HG03108 (cell line): Measurements from ENCODE around the gene GHRHR.

Experiments
- ATAC-seq: cut with Tn5 transposase; IDR thresholded peaks from one replicate; pipeline ENCODE4 v1.9.1; 2021; ENCODE audit warnings: moderate library complexity; ENCODE audit not compliant: unreplicated experiment

GHRHR gene

DNA sequence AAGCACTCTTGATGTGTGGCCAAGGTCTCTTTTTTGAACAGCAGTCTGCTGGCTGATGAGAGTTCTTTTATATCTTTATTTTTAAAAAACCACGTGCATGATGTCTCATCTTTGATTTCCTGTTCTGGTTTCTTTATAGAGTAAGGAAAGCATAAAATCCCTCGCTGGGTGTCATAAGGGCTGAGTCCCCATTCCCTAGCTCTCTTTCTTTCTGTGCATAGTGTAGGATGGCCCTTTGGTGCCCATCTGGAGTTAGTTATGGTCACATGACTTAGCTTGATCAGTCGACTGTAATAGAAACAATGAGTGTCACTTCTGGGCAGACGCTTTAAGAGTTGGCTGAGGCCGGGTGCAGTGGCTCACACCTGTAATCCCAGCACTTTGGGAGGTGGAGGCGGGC, 38.5 kb downstream of the GHRHR start:
- ATAC-seq, result no peak

DNA sequence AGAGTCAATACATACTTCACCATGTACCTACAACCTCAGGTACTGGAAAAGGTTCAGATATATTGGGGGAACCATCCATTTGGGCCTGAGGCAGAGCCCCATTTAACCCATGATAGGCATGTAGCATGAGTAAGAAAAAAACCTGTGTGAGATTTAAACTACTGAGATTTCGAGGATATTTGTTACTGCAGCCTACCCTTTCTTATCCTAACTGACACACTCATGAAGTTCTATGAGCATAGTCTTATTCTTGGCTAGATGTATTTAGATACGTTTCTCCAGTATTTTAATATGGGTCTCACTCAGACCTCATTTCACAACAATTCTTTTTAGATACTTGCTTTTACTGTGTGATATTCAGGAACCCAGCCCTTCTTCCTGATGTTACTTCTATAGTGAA, 39.3 kb downstream of the GHRHR start:
- ATAC-seq, result no peak

- ATAC-seq, result no peak
Measured at GRCh38 chr7:31003721-31004120, 40.0 kb downstream of the GHRHR start.

DNA sequence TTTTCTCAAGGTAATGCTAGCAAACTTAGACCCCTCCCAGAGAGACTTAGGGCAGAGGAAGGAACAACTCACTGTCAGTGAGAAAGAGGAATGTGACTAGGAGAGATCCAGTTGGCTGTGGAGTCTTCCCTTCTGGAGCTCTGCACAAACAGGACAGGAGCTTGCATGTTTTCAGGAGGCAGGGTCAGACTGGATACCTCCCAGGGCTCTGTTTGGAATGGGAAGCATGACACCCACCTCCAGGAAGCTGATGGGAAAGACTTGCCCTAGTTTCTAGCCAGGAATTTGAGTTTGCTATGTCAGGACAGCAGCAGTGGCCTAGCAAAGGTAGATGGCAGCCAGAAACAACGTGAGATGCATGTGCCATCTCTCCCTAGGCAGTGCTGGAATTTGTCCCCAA, 40.6 kb downstream of the GHRHR start:
- ATAC-seq, result no peak

DNA sequence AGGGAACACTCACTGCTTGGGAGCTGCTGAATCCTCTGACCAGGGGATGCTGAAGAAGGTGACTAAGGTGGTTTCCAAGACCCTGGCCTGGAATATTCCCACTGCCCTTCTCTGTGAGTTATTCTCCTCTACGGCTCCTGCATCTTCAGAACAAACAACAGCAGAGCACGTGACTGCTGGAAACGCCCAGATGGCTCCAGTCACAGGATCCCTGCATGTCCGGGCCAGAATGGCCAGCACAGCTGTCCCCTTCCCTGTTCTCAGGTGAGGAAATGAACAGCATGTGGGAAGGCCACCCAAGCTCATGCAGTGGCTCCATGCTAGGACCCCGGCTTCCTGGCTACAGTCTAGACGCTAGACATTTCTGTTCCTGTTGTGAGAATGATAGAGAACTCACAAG, 43.1 kb downstream of the GHRHR start:
- no peak for ATAC-seq

DNA sequence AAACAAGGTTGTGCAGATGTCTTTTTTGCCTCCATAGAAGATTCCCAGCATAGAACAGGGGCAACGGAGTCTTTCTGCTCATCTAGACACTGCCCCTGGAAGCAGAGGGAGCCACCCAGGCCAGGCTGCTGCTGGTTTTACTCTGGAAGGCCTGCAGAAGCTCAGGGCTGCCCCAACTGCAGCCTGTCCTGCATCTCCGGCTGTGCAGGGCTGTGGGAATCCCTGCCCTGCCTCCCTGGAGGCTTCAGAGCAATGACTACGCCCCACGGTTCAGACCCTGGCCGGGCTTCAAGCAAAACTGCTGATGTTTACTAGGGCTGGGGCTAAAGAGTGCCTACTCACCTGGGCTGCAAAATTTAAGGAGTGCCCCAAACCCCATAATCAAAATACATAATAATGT, 43.9 kb downstream of the GHRHR start:
- no peak for ATAC-seq

- no peak for ATAC-seq
Measured at GRCh38 chr7:31014826-31015225, 51.1 kb downstream of the GHRHR start.

DNA sequence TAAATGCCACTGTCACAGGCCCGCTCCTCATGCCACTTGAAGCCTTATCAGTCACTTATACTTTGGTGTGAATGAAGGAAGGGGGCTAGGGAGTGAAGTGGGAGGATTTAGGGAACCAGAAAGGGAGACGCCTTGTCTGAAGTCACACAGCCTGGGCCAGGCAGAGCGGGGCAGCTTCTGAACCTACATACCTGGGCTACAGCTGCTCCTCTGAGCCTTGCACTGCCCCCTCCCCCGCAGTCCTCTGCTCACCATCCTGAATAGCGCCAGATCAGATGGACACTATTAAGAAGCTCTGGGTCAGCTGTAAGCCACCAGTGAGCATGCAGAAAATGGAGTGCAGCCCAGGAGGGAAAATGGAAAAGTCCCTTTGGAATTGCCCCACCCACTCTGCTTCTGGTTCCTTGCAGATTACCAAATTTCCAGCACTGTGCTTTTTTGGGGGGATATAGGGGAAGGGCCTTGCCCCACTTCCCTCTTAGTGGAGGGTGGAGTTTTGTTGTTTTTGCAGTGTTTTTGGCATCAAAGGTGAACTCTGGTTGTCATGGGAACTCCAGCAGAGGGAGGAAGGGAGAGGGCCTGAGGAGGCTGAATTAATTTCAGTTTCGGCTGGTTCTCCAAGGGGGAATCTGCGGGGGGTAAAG, 53.4 kb downstream of the GHRHR start:
- ATAC-seq, result no peak

DNA sequence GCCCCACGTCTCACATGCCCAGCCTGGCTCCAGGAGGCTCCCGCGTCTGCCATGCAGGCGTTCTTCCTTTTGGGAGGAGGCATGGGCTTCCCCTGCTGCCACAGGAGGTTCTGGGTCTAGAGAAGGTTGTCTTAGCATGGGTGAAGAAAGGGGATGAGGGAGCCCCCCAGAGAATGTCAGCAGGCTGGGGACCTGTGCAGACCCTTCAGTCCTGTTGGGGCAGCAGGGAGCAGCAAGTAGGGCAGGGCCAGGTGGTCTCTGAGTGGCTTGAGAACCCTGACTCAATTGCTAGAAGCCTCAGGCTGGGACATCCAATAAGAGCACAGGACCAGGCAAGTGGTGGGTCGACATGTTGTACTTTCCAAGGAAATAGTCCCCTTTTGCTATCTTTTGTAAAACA, 54.0 kb downstream of the GHRHR start:
- no peak for ATAC-seq

DNA sequence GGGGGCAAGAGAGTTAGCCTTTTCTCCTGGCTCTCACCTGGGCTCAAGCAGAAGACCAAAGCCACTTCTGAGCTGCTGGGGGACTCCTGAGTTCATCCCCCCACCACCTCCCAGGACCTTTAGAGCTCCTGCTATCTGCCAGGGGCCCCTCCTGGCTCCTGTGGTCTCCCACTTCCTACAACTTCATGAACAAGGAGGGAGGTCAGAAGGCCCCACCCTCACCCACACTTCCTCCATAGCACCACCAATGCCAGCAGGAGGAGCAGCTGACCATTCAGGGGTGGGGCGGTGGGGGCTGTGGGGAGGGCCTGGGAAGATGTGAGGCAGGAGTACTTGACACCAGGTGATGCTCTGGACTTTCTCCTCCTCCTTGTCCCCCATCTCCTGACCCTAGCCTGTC, 55.8 kb downstream of the GHRHR start:
- no peak for ATAC-seq

- no peak for ATAC-seq
Measured at GRCh38 chr7:31020161-31020560, 56.4 kb downstream of the GHRHR start.

GRCh38 chr7:31020652-31021051, 56.9 kb downstream of the GHRHR start:
- ATAC-seq, result no peak

- ATAC-seq, result no peak
Measured at GRCh38 chr7:31022117-31022516, 58.4 kb downstream of the GHRHR start.

DNA sequence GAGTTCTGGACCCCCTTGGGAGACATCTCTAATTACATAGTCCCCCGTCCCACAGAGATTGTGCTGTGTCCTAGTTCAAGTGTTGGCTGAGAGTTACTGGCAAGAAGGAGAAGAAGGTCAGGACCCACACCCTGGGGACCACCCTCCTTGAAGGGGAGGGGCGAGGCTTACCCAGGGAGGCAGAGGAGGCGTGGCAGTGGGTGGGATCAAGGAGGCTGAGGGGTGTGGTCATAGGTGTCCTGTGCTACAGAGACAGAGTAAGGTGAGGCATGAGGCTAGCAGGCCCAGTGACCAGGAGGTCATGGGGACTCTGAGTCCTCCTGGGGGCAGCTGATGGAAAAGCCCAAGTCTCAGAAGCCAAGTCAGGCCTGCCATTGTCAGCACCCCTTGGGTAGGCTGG, 59.0 kb downstream of the GHRHR start:
- no peak for ATAC-seq

DNA sequence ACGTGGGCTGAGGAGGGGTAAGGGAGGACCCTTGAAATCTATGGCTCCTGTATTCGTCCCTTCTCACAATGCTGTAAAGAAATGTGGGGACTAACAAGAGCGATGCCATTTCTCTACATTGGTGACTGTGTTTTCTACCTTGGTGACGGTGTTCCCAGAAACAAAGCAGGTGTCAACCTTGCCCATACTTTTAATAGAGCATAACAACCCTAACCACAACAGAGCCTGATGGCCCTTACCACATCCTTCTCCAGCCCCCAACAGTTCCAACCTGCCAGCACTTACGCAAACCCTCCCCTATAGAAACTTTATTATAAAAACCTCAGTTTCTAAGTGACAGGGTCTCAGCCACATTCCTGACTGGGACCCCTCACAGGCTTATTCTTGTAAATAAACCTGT, 60.1 kb downstream of the GHRHR start:
- ATAC-seq, result no peak

DNA sequence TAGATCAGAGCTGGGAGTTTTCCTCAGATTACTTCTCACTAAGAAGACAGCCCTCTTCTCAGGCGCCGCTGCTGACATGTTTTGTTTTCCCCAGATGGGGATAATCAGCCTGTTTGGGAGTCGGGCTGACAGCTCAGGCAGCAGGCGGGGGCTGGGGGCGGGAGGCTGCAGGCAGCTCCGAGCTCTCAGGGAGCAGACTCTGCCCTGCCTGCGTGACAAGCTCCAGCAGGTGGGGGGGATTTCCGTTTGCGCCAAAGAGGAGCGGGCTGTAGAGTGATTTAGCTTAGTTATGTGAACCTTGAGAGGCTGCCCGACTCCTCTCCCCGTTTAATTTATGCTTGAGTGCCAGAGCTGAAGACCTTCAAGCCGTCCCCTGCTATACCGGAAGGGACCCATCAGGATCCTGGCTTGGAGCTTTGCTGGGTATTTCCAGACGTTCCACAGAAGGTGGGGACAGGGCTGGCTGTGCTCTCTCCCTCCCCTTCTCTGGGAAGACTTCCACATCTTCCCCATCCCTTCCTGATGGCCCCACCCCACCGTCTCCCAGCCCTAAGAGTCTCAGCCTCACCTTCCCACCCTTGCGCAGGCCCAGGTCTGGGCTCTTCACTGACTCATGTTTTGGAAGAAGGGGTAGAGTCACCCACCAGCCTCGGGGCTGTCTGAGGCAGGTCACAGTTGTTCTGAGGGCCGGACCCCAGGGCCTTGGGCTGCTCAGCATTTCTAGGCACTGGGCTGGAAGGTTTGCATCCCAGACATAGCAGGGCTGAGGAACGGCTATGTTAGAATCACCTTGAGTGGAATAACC, 63.6 kb downstream of the GHRHR start:
- ATAC-seq, result no peak

DNA sequence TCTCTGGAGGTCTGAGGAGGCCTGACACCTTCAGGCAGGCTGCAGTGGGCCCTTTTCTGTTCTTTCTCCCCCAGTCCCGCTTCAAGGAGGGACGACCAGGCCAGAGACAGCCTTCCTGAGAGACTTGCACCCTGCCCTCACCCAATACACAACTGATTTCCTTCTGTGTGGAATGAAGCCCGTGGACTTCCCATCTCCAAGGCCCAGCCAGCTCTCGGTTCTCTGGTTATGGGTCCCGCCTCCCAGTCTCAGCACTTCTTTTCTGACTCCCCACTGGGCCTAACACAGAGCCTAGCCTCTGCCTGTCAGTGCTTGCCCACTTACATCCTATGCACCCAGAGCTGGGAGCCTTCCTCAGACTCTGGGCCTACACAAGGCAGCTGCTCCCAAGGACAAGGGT, 64.3 kb downstream of the GHRHR start:
- ATAC-seq, result no peak

- ATAC-seq, result no peak
Measured at GRCh38 chr7:31028417-31028992, 64.8 kb downstream of the GHRHR start.
